DOHH2 (cell line): ENCODE results near the gene ANKRD26.

Source experiments
- EZH2phosphoT487 ChIP-seq: fragments of 200-600 bp; sonication (generic); IDR thresholded peaks from 2 replicates; pipeline ENCODE4 v1.6.1; 2017; ENCODE audit warnings: borderline replicate concordance, mild to moderate bottlenecking, antibody characterized with exemption, low read length, moderate library complexity, mixed read lengths
- TF ChIP-seq, protein P1 (sequence below): fragments of 200-600 bp; sonication (generic); IDR thresholded peaks from one replicate; pipeline ENCODE4 v1.5.1; 2014; ENCODE audit warnings: antibody characterized with exemption, mild to moderate bottlenecking, low read depth, low read length; ENCODE audit not compliant: poor library complexity, severe bottlenecking

DNA sequence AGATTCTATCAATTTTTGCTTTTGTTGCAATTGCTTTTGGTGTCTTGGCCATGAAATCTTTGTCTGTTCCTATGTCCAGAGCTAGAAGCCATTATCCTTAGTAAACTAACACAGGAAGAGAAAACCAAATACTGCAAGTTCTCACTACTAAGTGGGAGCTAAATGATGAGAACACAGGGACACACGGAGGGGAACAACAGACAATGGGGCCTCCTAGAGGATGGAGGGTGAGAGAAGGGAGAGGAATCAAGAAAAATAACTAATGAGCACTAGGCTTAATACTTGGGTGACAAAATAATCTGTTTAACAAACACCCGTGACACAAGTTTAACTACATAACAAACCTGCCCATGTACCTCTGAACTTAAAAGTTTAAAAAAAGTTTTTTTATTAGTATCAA, 78.2 kb downstream of the ANKRD26 start:
- TF ChIP-seq, protein P1, sequence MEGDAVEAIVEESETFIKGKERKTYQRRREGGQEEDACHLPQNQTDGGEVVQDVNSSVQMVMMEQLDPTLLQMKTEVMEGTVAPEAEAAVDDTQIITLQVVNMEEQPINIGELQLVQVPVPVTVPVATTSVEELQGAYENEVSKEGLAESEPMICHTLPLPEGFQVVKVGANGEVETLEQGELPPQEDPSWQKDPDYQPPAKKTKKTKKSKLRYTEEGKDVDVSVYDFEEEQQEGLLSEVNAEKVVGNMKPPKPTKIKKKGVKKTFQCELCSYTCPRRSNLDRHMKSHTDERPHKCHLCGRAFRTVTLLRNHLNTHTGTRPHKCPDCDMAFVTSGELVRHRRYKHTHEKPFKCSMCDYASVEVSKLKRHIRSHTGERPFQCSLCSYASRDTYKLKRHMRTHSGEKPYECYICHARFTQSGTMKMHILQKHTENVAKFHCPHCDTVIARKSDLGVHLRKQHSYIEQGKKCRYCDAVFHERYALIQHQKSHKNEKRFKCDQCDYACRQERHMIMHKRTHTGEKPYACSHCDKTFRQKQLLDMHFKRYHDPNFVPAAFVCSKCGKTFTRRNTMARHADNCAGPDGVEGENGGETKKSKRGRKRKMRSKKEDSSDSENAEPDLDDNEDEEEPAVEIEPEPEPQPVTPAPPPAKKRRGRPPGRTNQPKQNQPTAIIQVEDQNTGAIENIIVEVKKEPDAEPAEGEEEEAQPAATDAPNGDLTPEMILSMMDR, result no peak
- no peak for TF ChIP-seq EZH2phosphoT487
